GM12864 (cell line): ENCODE results near the gene NOP10.
A peak's percentile ranks its signal among the peaks of the same experiment; 100 is the strongest.
"Not testable (repeated sequence)": the region's sequence is repeated elsewhere in the genome, so short reads cannot be mapped to it uniquely, and the experiment has no call there.

Source experiments
- DNase-seq: peaks from one replicate; pipeline ENCODE4 v3.0.0-alpha.2; 2011; ENCODE audit warnings: low read depth
- H3K4me3 ChIP-seq: 2 replicates; pipeline ENCODE4 v1.5.1; 2011; ENCODE audit warnings: mild to moderate bottlenecking, low read depth, low read length, control low read depth
- TF ChIP-seq, protein P1 (sequence below): IDR thresholded peaks from 2 replicates; pipeline ENCODE4 v1.5.1; 2011; ENCODE audit warnings: low read depth, mild to moderate bottlenecking, moderate library complexity, low read length, control low read depth, inconsistent platforms; ENCODE audit errors: missing control alignments

The NOP10 gene

GRCh38 chr15:34355241-34355640 lies 12.3 kb upstream of the NOP10 start:
- TF ChIP-seq, protein P1, sequence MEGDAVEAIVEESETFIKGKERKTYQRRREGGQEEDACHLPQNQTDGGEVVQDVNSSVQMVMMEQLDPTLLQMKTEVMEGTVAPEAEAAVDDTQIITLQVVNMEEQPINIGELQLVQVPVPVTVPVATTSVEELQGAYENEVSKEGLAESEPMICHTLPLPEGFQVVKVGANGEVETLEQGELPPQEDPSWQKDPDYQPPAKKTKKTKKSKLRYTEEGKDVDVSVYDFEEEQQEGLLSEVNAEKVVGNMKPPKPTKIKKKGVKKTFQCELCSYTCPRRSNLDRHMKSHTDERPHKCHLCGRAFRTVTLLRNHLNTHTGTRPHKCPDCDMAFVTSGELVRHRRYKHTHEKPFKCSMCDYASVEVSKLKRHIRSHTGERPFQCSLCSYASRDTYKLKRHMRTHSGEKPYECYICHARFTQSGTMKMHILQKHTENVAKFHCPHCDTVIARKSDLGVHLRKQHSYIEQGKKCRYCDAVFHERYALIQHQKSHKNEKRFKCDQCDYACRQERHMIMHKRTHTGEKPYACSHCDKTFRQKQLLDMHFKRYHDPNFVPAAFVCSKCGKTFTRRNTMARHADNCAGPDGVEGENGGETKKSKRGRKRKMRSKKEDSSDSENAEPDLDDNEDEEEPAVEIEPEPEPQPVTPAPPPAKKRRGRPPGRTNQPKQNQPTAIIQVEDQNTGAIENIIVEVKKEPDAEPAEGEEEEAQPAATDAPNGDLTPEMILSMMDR = no peak
- DNase-seq = no peak

GRCh38 chr15:34354286-34354685 lies 11.3 kb upstream of the NOP10 start:
- H3K4me3 ChIP-seq = no peak overlapping the region
- TF ChIP-seq, protein P1 = no peak
- no peak for DNase-seq

More at GRCh38 chr15:34355241-34355640, 12.3 kb upstream of the NOP10 start:
- no peak overlapping the region for H3K4me3 ChIP-seq

GRCh38 chr15:34353627-34354026 lies 10.7 kb upstream of the NOP10 start:
- no peak for DNase-seq
- H3K4me3 ChIP-seq = no peak overlapping the region
- TF ChIP-seq, protein P1 = no peak

- DNase-seq, H3K4me3 ChIP-seq: not testable (repeated sequence)
Observed at GRCh38 chr15:34352996-34353395, 10.1 kb upstream of the NOP10 start.

DNA sequence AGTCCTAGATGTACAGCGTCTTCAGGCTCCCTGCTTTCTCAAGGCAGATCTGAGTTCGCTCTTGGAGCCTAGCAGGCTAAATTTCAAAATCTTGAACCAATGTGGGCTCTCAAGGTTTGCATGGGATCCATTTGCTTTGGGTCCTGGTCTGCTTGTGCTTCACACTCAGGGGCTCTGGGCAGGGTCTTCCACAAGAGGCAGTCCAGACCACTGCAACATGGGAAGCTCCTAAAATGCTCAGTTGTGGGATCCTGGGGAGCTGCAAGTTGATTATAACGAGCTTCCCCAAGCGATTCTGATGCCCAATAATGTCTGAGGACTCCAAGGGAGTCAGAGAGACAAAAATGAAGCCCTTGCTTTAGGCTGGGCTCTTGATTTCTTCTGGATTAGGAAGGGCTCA lies 6.8 kb upstream of the NOP10 start:
- no peak for DNase-seq
- TF ChIP-seq, protein P1 = no peak
- no peak overlapping the region for H3K4me3 ChIP-seq

DNA sequence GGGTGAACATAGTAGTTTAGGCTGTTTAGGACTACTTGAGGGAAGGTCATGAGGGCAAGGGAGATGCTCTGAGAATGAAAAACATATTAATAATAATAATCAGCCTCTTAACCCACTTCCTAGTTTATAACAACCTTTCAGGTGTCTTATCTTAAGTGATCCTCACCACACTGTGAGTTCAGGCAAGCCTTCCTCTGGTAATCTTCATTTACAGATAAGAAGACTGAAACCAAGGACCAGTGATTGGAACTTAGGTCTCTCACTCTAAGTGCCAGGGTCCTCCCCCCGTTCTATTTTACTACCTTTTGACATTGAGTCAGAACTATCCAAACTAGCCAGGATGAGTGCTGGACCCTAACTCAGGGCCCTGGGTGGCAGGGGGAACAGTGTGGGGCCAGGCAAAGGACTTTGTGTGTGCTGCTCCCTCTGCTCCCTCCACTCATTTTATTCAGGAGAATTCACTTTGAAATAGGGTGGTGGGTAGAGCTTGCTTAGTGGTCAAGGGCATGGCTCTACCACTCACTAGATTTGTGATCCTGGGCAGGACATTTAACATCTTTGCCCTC lies 5.9 kb upstream of the NOP10 start:
- DNase-seq = no peak

DNA sequence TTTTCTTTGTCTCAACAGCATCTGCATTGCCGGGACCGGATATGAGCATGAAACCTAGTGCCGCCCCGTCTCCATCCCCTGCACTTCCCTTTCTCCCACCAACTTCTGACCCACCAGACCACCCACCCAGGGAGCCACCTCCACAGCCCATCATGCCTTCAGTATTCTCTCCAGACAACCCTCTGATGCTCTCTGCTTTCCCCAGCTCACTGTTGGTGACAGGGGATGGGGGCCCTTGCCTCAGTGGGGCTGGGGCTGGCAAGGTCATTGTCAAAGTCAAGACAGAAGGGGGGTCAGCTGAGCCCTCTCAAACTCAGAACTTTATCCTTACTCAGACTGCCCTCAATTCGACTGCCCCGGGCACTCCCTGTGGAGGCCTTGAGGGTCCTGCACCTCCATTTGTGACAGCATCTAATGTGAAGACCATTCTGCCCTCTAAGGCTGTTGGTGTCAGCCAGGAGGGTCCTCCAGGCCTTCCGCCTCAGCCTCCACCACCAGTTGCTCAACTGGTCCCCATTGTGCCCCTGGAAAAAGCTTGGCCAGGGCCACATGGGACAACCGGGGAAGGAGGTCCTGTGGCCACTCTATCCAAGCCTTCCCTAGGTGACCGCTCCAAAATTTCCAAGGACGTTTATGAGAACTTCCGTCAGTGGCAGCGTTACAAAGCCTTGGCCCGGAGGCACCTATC lies 5.2 kb upstream of the NOP10 start:
- H3K4me3 ChIP-seq = no peak overlapping the region
- no peak for DNase-seq
- TF ChIP-seq, protein P1 = no peak

More for the DNA sequence above, 5.9 kb upstream of the NOP10 start:
- no peak overlapping the region for H3K4me3 ChIP-seq
- TF ChIP-seq, protein P1 = no peak

- H3K4me3 ChIP-seq = peak overlapping the region; percentile 98
- not testable (repeated sequence) for DNase-seq
Observed at GRCh38 chr15:34342213-34342736, 661 bp downstream of the NOP10 start.
